Right lobe of liver (tissue), 6 donors: ENCODE measurements around the gene NEGR1. TPM values are rescaled to one million over a fixed set of nuclear protein-coding genes. Genes with fewer than 3 reads are reported as not detected.

ENCODE experiments used
- ATAC-seq, 4 donors: fragments of 200-7000 bp; cut with Tn5 transposase; one replicate each; pipeline ENCODE4 v1.9.1; 2020; ENCODE audit warnings: mild to moderate bottlenecking in 4 of 4, moderate library complexity in 4 of 4
- DNase-seq, 3 donors: peaks; one replicate each; pipeline ENCODE4 v3.0.0-alpha.2; 2020
- H3K27ac ChIP-seq, 3 donors: fragments of 200-600 bp; one replicate each; pipeline ENCODE4 v1.8.0; 2022
- H3K27me3 ChIP-seq, 2 donors: fragments of 200-600 bp; one replicate each; pipeline ENCODE4 v1.8.0; 2022
- H3K36me3 ChIP-seq, 4 donors: fragments of 200-600 bp; sonication (generic) in 1 of 4; one replicate each; pipeline versions ENCODE4 v1.5.1 to v1.8.0; 2017 to 2022; ENCODE audit warnings: control low read depth in 1 of 4
- H3K4me1 ChIP-seq, 4 donors: fragments of 200-600 bp; sonication (generic) in 1 of 4; one replicate each; pipeline versions ENCODE4 v1.5.1 to v1.8.0; 2017 to 2022; ENCODE audit warnings: control low read depth in 1 of 4
- H3K4me3 ChIP-seq, 3 donors: fragments of 200-600 bp; one replicate each; pipeline ENCODE4 v1.8.0; 2022
- H3K9me3 ChIP-seq, 4 donors: fragments of 200-600 bp; sonication (generic) in 1 of 4; one replicate each; pipeline versions ENCODE4 v1.5.1 to v1.8.0; 2017 to 2022; ENCODE audit warnings: control low read depth in 1 of 4
- POLR2A ChIP-seq: fragments of 450-650 bp; IDR thresholded peaks from one replicate; pipeline ENCODE4 v1.6.1; 2017; ENCODE audit warnings: antibody characterized with exemption, mild to moderate bottlenecking
- WGBS: methylation state at CpG from one replicate; pipeline ENCODE4 v1.1.6; 2018; ENCODE audit warnings: low coverage, low lambda C conversion rate; ENCODE audit not compliant: insufficient coverage; ENCODE audit errors: missing lambda C conversion rate; 5-methylcytosine and 5-hydroxymethylcytosine counted together
- intact Hi-C, 2 donors: fragments of 100-400 bp; cut with DNase I; formaldehyde crosslinking; loops; one replicate each; pipeline versions ENCODE4 v1.11.2 to v1.14.1; 2022
- total RNA-seq, 6 experiments: library from RNA; depleted of rRNA in 2 of 6; stranded (reverse); fragments of >200 nt in 2 of 6; fragmentation: NEBNext Ultra II Directional in 3 of 6; extraction: Animal tissue kit (Norgen Biotek cat#: 25700) in 3 of 6; gene quantifications; one replicate each; pipeline versions ENCODE4 v1.1.0 to v1.2.4, GENCODE V29; 2016 to 2023
- TF ChIP-seq, protein P1 (sequence below), 4 donors: fragments of 200-600 bp in 3 of 4; fragments of 450-650 bp in 1 of 4; IDR thresholded peaks; one replicate each; pipeline versions ENCODE4 v1.5.1 to v1.8.0; 2016 to 2022; ENCODE audit warnings: antibody characterized with exemption in 4 of 4, mild to moderate bottlenecking in 2 of 4
- donor health status: DM: no; HTN: yes; CAD: no.
- donor health status: DM: no; HTN: no; CAD: no.
- donor health status: DM: no; HTN: no; CAD: no.
- donor health status: DM: no; HTN: yes; CAD: no.
- donor health status: DM: no; HTN: yes; CAD: no.

Gene NEGR1
- total RNA-seq, 6 experiments from 2014 or later, result 0.02 to 0.31 (median 0.14) TPM

DNA sequence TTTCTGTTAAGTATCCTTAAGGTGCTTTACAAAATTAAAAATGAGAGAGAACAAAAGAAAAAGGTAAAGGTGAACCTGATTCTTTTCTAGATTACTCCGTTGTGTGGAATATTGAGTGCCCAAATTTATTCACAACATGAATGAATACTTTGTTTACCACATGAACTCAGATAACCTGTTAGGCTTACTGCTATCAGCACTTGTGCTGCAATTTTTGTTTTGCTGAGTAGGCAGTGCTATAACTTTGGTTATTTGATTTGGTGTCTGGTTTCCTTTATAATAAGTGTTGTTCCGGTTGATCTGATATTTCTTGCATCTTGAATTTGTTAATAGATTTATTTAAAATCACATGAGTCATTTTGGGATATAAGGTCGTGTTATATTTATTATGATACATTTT lies 195.9 kb downstream of the NEGR1 start:
- Histone ChIP-seq H3K27ac (no peak overlapping the region), H3K9me3 (no peaks in the 10 kb centered on the region), H3K4me1 (no peaks in the 10 kb centered on the region), H3K36me3 (no peaks in the 10 kb centered on the region), H3K27me3 (no peaks in the 10 kb centered on the region), H3K4me3 (no peak overlapping the region)
- intact Hi-C loops, result no loop called here
- ATAC-seq (no peak), DNase-seq (no peak)
- no peak for TF ChIP-seq POLR2A
- TF ChIP-seq, protein P1, sequence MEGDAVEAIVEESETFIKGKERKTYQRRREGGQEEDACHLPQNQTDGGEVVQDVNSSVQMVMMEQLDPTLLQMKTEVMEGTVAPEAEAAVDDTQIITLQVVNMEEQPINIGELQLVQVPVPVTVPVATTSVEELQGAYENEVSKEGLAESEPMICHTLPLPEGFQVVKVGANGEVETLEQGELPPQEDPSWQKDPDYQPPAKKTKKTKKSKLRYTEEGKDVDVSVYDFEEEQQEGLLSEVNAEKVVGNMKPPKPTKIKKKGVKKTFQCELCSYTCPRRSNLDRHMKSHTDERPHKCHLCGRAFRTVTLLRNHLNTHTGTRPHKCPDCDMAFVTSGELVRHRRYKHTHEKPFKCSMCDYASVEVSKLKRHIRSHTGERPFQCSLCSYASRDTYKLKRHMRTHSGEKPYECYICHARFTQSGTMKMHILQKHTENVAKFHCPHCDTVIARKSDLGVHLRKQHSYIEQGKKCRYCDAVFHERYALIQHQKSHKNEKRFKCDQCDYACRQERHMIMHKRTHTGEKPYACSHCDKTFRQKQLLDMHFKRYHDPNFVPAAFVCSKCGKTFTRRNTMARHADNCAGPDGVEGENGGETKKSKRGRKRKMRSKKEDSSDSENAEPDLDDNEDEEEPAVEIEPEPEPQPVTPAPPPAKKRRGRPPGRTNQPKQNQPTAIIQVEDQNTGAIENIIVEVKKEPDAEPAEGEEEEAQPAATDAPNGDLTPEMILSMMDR (IDR thresholded peaks at IDR 0.05), result no peak
- 39% methylated on average over 3 of the region's 3 CpGs for WGBS

DNA sequence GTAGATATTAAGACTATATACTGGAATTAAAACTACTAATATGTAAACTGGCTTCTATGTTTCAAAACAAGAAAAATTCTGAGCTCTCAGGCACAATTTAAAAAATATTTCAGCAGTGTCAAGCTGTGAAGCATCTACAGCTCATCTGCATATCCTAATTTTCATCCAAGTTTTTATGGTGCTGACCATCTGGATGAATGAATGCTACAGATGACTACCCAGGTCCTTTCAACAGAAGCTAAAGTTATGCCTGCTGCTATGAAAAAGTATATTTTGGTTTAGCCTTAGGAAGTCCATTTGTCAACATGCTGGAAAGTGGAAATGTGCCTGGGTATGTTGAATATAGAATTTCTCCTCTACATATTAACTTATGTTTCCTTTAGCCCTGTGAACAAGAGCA lies 206.9 kb downstream of the NEGR1 start:
- Histone ChIP-seq H3K9me3 (no peaks in the 10 kb centered on the region), H3K4me3 (no peak overlapping the region), H3K4me1 (no peaks in the 10 kb centered on the region), H3K27ac (no peak overlapping the region), H3K27me3 (no peaks in the 10 kb centered on the region), H3K36me3 (no peaks in the 10 kb centered on the region)
- intact Hi-C loops, result no loop called here
- TF ChIP-seq, protein P1 (IDR thresholded peaks at IDR 0.05), result no peak
- TF ChIP-seq POLR2A, result no peak
- ATAC-seq (no peak), DNase-seq (no peak)

- TF ChIP-seq, protein P1 (IDR thresholded peaks at IDR 0.05), result no peak
- no peak for TF ChIP-seq POLR2A
- no peak for ATAC-seq
- Histone ChIP-seq H3K9me3 (no peaks in the 10 kb centered on the region), H3K27me3 (no peaks in the 10 kb centered on the region), H3K4me1 (no peaks in the 10 kb centered on the region), H3K36me3 (no peaks in the 10 kb centered on the region), H3K27ac (no peak overlapping the region), H3K4me3 (no peak overlapping the region)
- WGBS, result 64% methylated on average over 6 of the region's 7 CpGs
- no peak for DNase-seq
- intact Hi-C loops, result no loop called here
Observed at GRCh38 chr1:72066431-72066830, 215.9 kb downstream of the NEGR1 start.

- Histone ChIP-seq H3K4me1 (no peaks in the 10 kb centered on the region), H3K27me3 (no peaks in the 10 kb centered on the region), H3K9me3 (no peaks in the 10 kb centered on the region), H3K4me3 (no peak overlapping the region), H3K36me3 (no peaks in the 10 kb centered on the region), H3K27ac (no peak overlapping the region)
- DNase-seq (no peak), ATAC-seq (no peak)
- 38% methylated on average over 3 of the region's 3 CpGs for WGBS
- TF ChIP-seq, protein P1 (IDR thresholded peaks at IDR 0.05), result no peak
- TF ChIP-seq POLR2A, result no peak
- intact Hi-C loops, result no loop called here
Observed at GRCh38 chr1:72064196-72065075, 217.9 kb downstream of the NEGR1 start.
